CD4-positive, alpha-beta T cell treated with Interferon gamma for 1 hour (primary cell): ENCODE measurements around the gene CTNNA2.

Experiments
- DNase-seq: peaks from one replicate; pipeline ENCODE4 v3.0.0-alpha.2; 2020

Gene CTNNA2

GRCh38 chr2:79512442-79513401 lies at the start of gene CTNNA2:
Gene CTNNA2 (plus strand): TSS chr2:79513051.
- no peak for DNase-seq

GRCh38 chr2:79487399-79487798 lies 25.5 kb upstream of the CTNNA2 start:
- no peak for DNase-seq

GRCh38 chr2:79511320-79511951 lies 1.4 kb upstream of the CTNNA2 start:
- DNase-seq: no peak

GRCh38 chr2:79513711-79514110 lies 860 bp downstream of the CTNNA2 start:
- DNase-seq: no peak

- no peak for DNase-seq
These were observed 16.8 kb downstream of the CTNNA2 start for GRCh38 chr2:79529636-79530035.

GRCh38 chr2:79530443-79530842 lies 17.6 kb downstream of the CTNNA2 start:
- no peak for DNase-seq

- no peak for DNase-seq
These were observed 34.7 kb downstream of the CTNNA2 start for GRCh38 chr2:79547568-79547967.

- DNase-seq: no peak
These were observed 39.8 kb downstream of the CTNNA2 start for GRCh38 chr2:79552653-79553052.

- no peak for DNase-seq
These were observed 42.0 kb downstream of the CTNNA2 start for GRCh38 chr2:79554899-79555298.

GRCh38 chr2:79564065-79564464 lies 51.2 kb downstream of the CTNNA2 start:
- no peak for DNase-seq

GRCh38 chr2:79569048-79569447 lies 56.2 kb downstream of the CTNNA2 start:
- no peak for DNase-seq

GRCh38 chr2:79573895-79574674 lies 61.2 kb downstream of the CTNNA2 start:
- no peak for DNase-seq

- no peak for DNase-seq
These were observed 63.6 kb downstream of the CTNNA2 start for GRCh38 chr2:79576451-79576850.

GRCh38 chr2:79578952-79579351 lies 66.1 kb downstream of the CTNNA2 start:
- DNase-seq: no peak

GRCh38 chr2:79580175-79580574 lies 67.3 kb downstream of the CTNNA2 start:
- no peak for DNase-seq

- DNase-seq: no peak
These were observed 73.0 kb downstream of the CTNNA2 start for GRCh38 chr2:79585701-79586433.

GRCh38 chr2:79591281-79591680 lies 78.4 kb downstream of the CTNNA2 start:
- DNase-seq: no peak

- no peak for DNase-seq
These were observed 80.5 kb downstream of the CTNNA2 start for GRCh38 chr2:79593237-79593867.

- DNase-seq: no peak
These were observed 83.6 kb downstream of the CTNNA2 start for GRCh38 chr2:79596403-79596802.

GRCh38 chr2:79604748-79605147 lies 91.9 kb downstream of the CTNNA2 start:
- DNase-seq: no peak

GRCh38 chr2:79611448-79612016 lies 98.7 kb downstream of the CTNNA2 start:
- DNase-seq: no peak

GRCh38 chr2:79612999-79613398 lies 100.1 kb downstream of the CTNNA2 start:
- DNase-seq: no peak
